H1 (cell line): ENCODE measurements around the gene CAPN3. TPM values are rescaled to one million over a fixed set of nuclear protein-coding genes. Genes with fewer than 3 reads are reported as not detected.

Source experiments
- CTCF ChIA-PET: fragments of 300-600 bp; sonication (Branson Sonifier 250); formaldehyde crosslinking; loops from one replicate; lab custom pipeline; 2021; ENCODE audit not compliant: partially characterized antibody; lab: Charles Lee
- POLR2A ChIA-PET: fragments of 300-600 bp; sonication (Branson Sonifier 250); formaldehyde crosslinking; loops from one replicate; lab custom pipeline; 2021; ENCODE audit warnings: inconsistent platforms; ENCODE audit not compliant: partially characterized antibody; lab: Charles Lee
- DNase-seq, 2 experiments: peaks; one replicate each; pipeline versions ENCODE4 v3.0.0 to v3.0.0-alpha.2; 2010 to 2022; ENCODE audit warnings: low spot score in 2 of 2, low read depth in 1 of 2, mixed read lengths in 1 of 2
- FAIRE-seq: peaks from 2 replicates; lab custom pipeline; 2011; peaks lifted over from hg19 to GRCh38; lab: Jason Lieb, UNC
- H2AFZ ChIP-seq: 2 replicates; pipeline ENCODE4 v1.8.1; 2012; ENCODE audit warnings: low read length, inconsistent platforms
- H2AK5ac ChIP-seq: 2 replicates; pipeline ENCODE4 v1.6.1; 2013; ENCODE audit warnings: low read depth, low read length
- H2BK120ac ChIP-seq: replicated peaks from 2 replicates; pipeline ENCODE3; 2013; ENCODE audit warnings: low read depth, low read length, inconsistent platforms
- H2BK12ac ChIP-seq: 2 replicates; pipeline ENCODE4 v1.6.1; 2013; ENCODE audit warnings: low read depth, low read length
- H2BK15ac ChIP-seq: 2 replicates; pipeline ENCODE4 v1.6.1; 2013; ENCODE audit warnings: low read length
- H2BK20ac ChIP-seq: 2 replicates; pipeline ENCODE4 v1.6.1; 2013; ENCODE audit warnings: low read length
- H2BK5ac ChIP-seq: 2 replicates; pipeline ENCODE4 v1.6.1; 2013; ENCODE audit warnings: low read depth, low read length
- H3K14ac ChIP-seq: 2 replicates; pipeline ENCODE4 v1.6.1; 2013; ENCODE audit warnings: inconsistent platforms; ENCODE audit not compliant: insufficient read length
- H3K18ac ChIP-seq: 2 replicates; pipeline ENCODE4 v1.6.1; 2013; ENCODE audit warnings: low read length; ENCODE audit errors: extremely low read depth
- H3K23ac ChIP-seq: 2 replicates; pipeline ENCODE4 v1.6.1; 2013; ENCODE audit warnings: inconsistent platforms; ENCODE audit not compliant: insufficient read length
- H3K23me2 ChIP-seq: 2 replicates; pipeline ENCODE4 v1.6.1; 2013; ENCODE audit warnings: low read depth, low read length
- H3K27ac ChIP-seq: 2 replicates; pipeline ENCODE4 v1.6.1; 2011; ENCODE audit warnings: low read depth, low read length, inconsistent platforms
- H3K27me3 ChIP-seq, 4 experiments: replicated peaks in 1 of 4; 1 replicate in 1 of 4; 2 replicates in 3 of 4; pipeline versions ENCODE4 v1.6.1 to v1.8.1; 2011 to 2013; ENCODE audit warnings: low read length in 3 of 4, mild to moderate bottlenecking in 3 of 4, inconsistent platforms in 2 of 4, mixed read lengths in 2 of 4, moderate library complexity in 1 of 4; ENCODE audit not compliant: control insufficient read depth in 3 of 4, insufficient read depth in 3 of 4; ENCODE audit errors: extremely low read depth in 1 of 4
- H3K36me3 ChIP-seq, 4 experiments: 2 replicates each; pipeline versions ENCODE4 v1.6.1 to v1.8.1; 2011 to 2013; ENCODE audit warnings: mild to moderate bottlenecking in 4 of 4, low read length in 3 of 4, moderate library complexity in 2 of 4, control low read depth in 1 of 4, inconsistent platforms in 1 of 4; ENCODE audit not compliant: insufficient read depth in 4 of 4, control insufficient read depth in 2 of 4
- H3K4ac ChIP-seq: replicated peaks from 2 replicates; pipeline ENCODE3; 2013; ENCODE audit warnings: low read length, low read depth, mixed read lengths, inconsistent platforms; ENCODE audit not compliant: insufficient read length
- H3K4me1 ChIP-seq, 4 experiments: replicated peaks in 1 of 4; 1 replicate in 1 of 4; 2 replicates in 3 of 4; pipeline versions ENCODE4 v1.6.1 to v1.8.1; 2011 to 2013; ENCODE audit warnings: low read length in 3 of 4, inconsistent platforms in 2 of 4, mixed read lengths in 1 of 4; ENCODE audit not compliant: insufficient read depth in 4 of 4, control insufficient read depth in 3 of 4
- H3K4me2 ChIP-seq, 2 experiments: 2 replicates each; pipeline versions ENCODE4 v1.6.1 to v1.8.1; 2011 to 2013; ENCODE audit warnings: low read depth in 2 of 2, low read length in 2 of 2, control low read depth in 1 of 2, inconsistent platforms in 1 of 2, mild to moderate bottlenecking in 1 of 2; ENCODE audit not compliant: insufficient read depth in 1 of 2
- H3K4me3 ChIP-seq, 4 experiments: fragments of 200-600, 300-600 bp in 1 of 4; sonication (generic), shearing (Covaris generic), sonication (Bioruptor Twin) in 1 of 4; 2 replicates each; pipeline versions ENCODE4 v1.5.1 to v1.8.1; 2011 to 2016; ENCODE audit warnings: low read length in 4 of 4, low read depth in 3 of 4, control low read depth in 2 of 4, inconsistent platforms in 2 of 4, mild to moderate bottlenecking in 2 of 4, mixed read lengths in 1 of 4, moderate library complexity in 1 of 4; ENCODE audit not compliant: insufficient read depth in 2 of 4; ENCODE audit errors: extremely low read depth in 1 of 4
- H3K56ac ChIP-seq: replicated peaks from 2 replicates; pipeline ENCODE3; 2013; ENCODE audit warnings: low read depth, mild to moderate bottlenecking, mixed read lengths, low read length, inconsistent platforms; ENCODE audit not compliant: insufficient read length
- H3K79me1 ChIP-seq: 2 replicates; pipeline ENCODE4 v1.6.1; 2013; ENCODE audit warnings: low read depth, low read length, control low read depth
- H3K79me2 ChIP-seq, 2 experiments: 2 replicates each; pipeline versions ENCODE4 v1.6.1 to v1.8.1; 2012 to 2013; ENCODE audit warnings: low read length in 2 of 2, mild to moderate bottlenecking in 2 of 2, inconsistent platforms in 1 of 2; ENCODE audit not compliant: insufficient read depth in 2 of 2, control insufficient read depth in 1 of 2
- H3K9ac ChIP-seq, 4 experiments: replicated peaks in 1 of 4; 1 replicate in 1 of 4; 2 replicates in 3 of 4; pipeline versions ENCODE4 v1.6.1 to v1.8.1; 2011 to 2013; ENCODE audit warnings: low read depth in 3 of 4, low read length in 3 of 4, control low read depth in 2 of 4, mild to moderate bottlenecking in 2 of 4, moderate library complexity in 2 of 4, inconsistent platforms in 1 of 4; ENCODE audit errors: extremely low read depth in 1 of 4
- H3K9me3 ChIP-seq, 2 experiments: 2 replicates each; pipeline versions ENCODE4 v1.6.1 to v1.8.1; 2012 to 2013; ENCODE audit warnings: mild to moderate bottlenecking in 2 of 2, moderate library complexity in 2 of 2, control low read depth in 1 of 2, inconsistent platforms in 1 of 2, low read depth in 1 of 2, low read length in 1 of 2, mixed read lengths in 1 of 2; ENCODE audit not compliant: insufficient read depth in 2 of 2
- H4K20me1 ChIP-seq, 2 experiments: replicated peaks in 1 of 2; 2 replicates each; pipeline versions ENCODE3 to v1.8.1; 2011 to 2013; ENCODE audit warnings: inconsistent platforms in 2 of 2, low read length in 2 of 2, mild to moderate bottlenecking in 1 of 2; ENCODE audit not compliant: insufficient read depth in 2 of 2, control insufficient read depth in 1 of 2
- H4K5ac ChIP-seq: 2 replicates; pipeline ENCODE4 v1.6.1; 2013; ENCODE audit warnings: low read length, low read depth, mixed read lengths, inconsistent platforms; ENCODE audit not compliant: insufficient read length
- H4K8ac ChIP-seq: 2 replicates; pipeline ENCODE4 v1.8.0; 2013; ENCODE audit warnings: mild to moderate bottlenecking, moderate library complexity, low read length, inconsistent platforms; ENCODE audit not compliant: insufficient read depth; ENCODE audit errors: extremely low read depth
- H4K91ac ChIP-seq: replicated peaks from 2 replicates; pipeline ENCODE3; 2013; ENCODE audit warnings: low read length, mixed read lengths, inconsistent platforms; ENCODE audit not compliant: insufficient read length
- BRCA1 ChIP-seq: IDR thresholded peaks from 2 replicates; pipeline ENCODE4 v1.6.1; 2012; ENCODE audit warnings: low read depth, low read length, improper control_type of control experiment
- GTF2F1 ChIP-seq: IDR thresholded peaks from 2 replicates; pipeline ENCODE4 v1.6.1; 2012; ENCODE audit warnings: low read depth, low read length, improper control_type of control experiment, borderline replicate concordance
- JUN ChIP-seq: IDR thresholded peaks from 2 replicates; pipeline ENCODE4 v1.6.1; 2011; ENCODE audit warnings: low read depth, mild to moderate bottlenecking, improper control_type of control experiment, low read length
- KDM4A ChIP-seq: IDR thresholded peaks from one replicate; pipeline ENCODE4 v1.7.1; 2012; ENCODE audit warnings: low read depth, mild to moderate bottlenecking, moderate library complexity, low read length, inconsistent platforms; ENCODE audit not compliant: severe bottlenecking
- MAFK ChIP-seq: IDR thresholded peaks from 2 replicates; pipeline ENCODE4 v1.6.1; 2012; ENCODE audit warnings: low read depth, mild to moderate bottlenecking, improper control_type of control experiment, low read length
- POU5F1 ChIP-seq: IDR thresholded peaks from 2 replicates; pipeline ENCODE4 v1.6.1; 2011; ENCODE audit warnings: low read depth, mild to moderate bottlenecking, low read length, moderate library complexity
- RBBP5 ChIP-seq: IDR thresholded peaks from 2 replicates; pipeline ENCODE4 v1.7.1; 2012; ENCODE audit warnings: low read depth, mild to moderate bottlenecking, inconsistent platforms, low read length, moderate library complexity, borderline replicate concordance
- RNF2 ChIP-seq: fragments of 200-900, 300-1000 bp; sonication (generic); IDR thresholded peaks from 2 replicates; pipeline ENCODE4 v1.7.1; 2016; ENCODE audit warnings: borderline replicate concordance, low read depth, mild to moderate bottlenecking, antibody characterized with exemption, low read length; ENCODE audit not compliant: poor library complexity, severe bottlenecking; ENCODE audit errors: missing control alignments
- SIRT6 ChIP-seq: IDR thresholded peaks from one replicate; pipeline ENCODE4 v1.7.1; 2012; ENCODE audit warnings: low read length, inconsistent platforms
- SRF ChIP-seq: IDR thresholded peaks from 2 replicates; pipeline ENCODE4 v1.6.1; 2011; ENCODE audit warnings: mild to moderate bottlenecking, low read depth, low read length, moderate library complexity
- TCF12 ChIP-seq: IDR thresholded peaks from 2 replicates; pipeline ENCODE4 v1.6.1; 2011; ENCODE audit warnings: low read depth, mild to moderate bottlenecking, low read length
- YY1 ChIP-seq: IDR thresholded peaks from 2 replicates; pipeline ENCODE4 v1.6.1; 2011; ENCODE audit warnings: low read depth, mild to moderate bottlenecking, low read length
- ZNF274 ChIP-seq: IDR thresholded peaks from 2 replicates; pipeline ENCODE4 v1.7.0; 2012; ENCODE audit warnings: low read length, borderline replicate concordance; ENCODE audit errors: extremely low read depth
- WGBS, 2 experiments: shearing (Covaris generic) in 1 of 2; methylation state at CpG; one replicate each; pipeline versions ENCODE4 v1.1.6 to v1.1.7; 2013 to 2015; ENCODE audit warnings: low lambda C conversion rate in 2 of 2, mixed read lengths in 2 of 2, inconsistent platforms in 1 of 2, low coverage in 1 of 2, missing lambda C conversion rate in 1 of 2; ENCODE audit not compliant: insufficient replicate concordance in 2 of 2, insufficient coverage in 1 of 2, insufficient read length in 1 of 2; ENCODE audit errors: extremely low coverage in 1 of 2, missing lambda C conversion rate in 1 of 2; 5-methylcytosine and 5-hydroxymethylcytosine counted together
- polyA plus RNA-seq, 7 experiments: library from polyadenylated mRNA; depleted of rRNA in 3 of 7; stranded (reverse) in 5 of 7; unstranded in 2 of 7; fragments of >200 nt in 5 of 7; fragments of 200-250 nt in 2 of 7; gene quantifications; 1 replicate in 5 of 7; 2 replicates in 1 of 7; 4 replicates in 1 of 7; pipeline versions ENCODE4 v1.2.1 to v1.2.3, GENCODE V29; 2011 to 2013; ENCODE audit warnings: missing spikeins in 2 of 7, mixed read lengths in 2 of 7
- total RNA-seq: library from RNA; stranded (reverse); fragmentation: NEBNext Ultra II Directional; extraction: Animal tissue kit (Norgen Biotek cat#: 25700); gene quantifications from 2 replicates; pipeline ENCODE4 v1.2.1, GENCODE V29; 2021
- TF ChIP-seq, protein P1 (sequence below): IDR thresholded peaks from 2 replicates; pipeline ENCODE4 v1.6.1; 2011; ENCODE audit warnings: low read length, improper control_type of control experiment

Gene CAPN3
- total and polyA plus RNA-seq, 2 of the 8 experiments (the other 6 are each of a cell fraction or from before 2014, with no cell fraction given), result 0.80 to 2.1 TPM

DNA sequence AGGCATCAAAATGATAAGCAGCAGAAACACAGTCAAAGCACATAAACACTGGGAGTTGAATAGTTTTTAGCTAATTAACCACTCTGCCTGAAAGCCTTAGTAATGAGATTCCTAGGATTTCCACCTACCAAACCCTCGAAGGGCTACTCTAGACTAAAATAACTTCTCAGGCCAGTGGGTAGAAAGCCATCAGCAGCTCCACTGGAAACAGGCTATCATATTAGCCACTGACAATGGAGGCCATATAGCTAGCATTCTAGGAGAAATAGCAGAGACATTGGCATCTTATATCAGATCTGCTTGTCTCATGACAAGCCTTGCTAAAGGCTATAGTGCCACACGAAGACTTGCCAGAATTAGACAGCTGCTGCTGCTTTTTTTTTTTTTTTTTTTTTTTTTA lies 4.5 kb upstream of the CAPN3 start:
- ChIA-PET POLR2A (no interaction called here), CTCF (interaction anchor here (0.5 to 1.3 kb wide), 3 partner anchors 30 to 665 kb away, joined by 3 read pairs; no protein-coding TSS in a partner anchor)
- Histone ChIP-seq H4K20me1 (no peaks in the 10 kb centered on the region), H2AFZ (no peak overlapping the region), H3K27ac (no peak overlapping the region), H3K4me2 (no peak overlapping the region), H3K23ac (no peak overlapping the region), H2BK12ac (no peak overlapping the region), H2BK5ac (no peak overlapping the region), H3K9ac (no peak overlapping the region), H3K79me1 (no peaks in the 10 kb centered on the region), H2AK5ac (no peak overlapping the region), H2BK120ac (no peak overlapping the region), H3K4ac (no peak overlapping the region), H4K8ac (no peak overlapping the region), H2BK15ac (no peak overlapping the region), H3K14ac (no peak overlapping the region), H3K9me3 (no peaks in the 10 kb centered on the region), H4K91ac (no peak overlapping the region), H3K79me2 (no peaks in the 10 kb centered on the region), H3K4me1 (no peaks in the 10 kb centered on the region), H3K36me3 (peaks cover 0 to 3% (median 0%) of the 10 kb centered on the region in 4 experiments; a peak in 1 of 8 replicates), H2BK20ac (no peak overlapping the region), H3K56ac (no peak overlapping the region), H3K27me3 (no peaks in the 10 kb centered on the region; a peak in 1 of 7 replicates), H3K4me3 (no peak overlapping the region), H3K18ac (no peak overlapping the region), H4K5ac (no peak overlapping the region), H3K23me2 (0 out of 2 replicates have a peak, but pooled peaks cover 2% of the 10 kb centered on the region)
- WGBS, 2 experiments, result 94% methylated on average over 2 of the region's 2 CpGs; no CpG with 5 or more reads in 1 of the 2 experiments
- DNase-seq (no peak), FAIRE-seq (no peak)
- TF ChIP-seq RNF2 (no peak), JUN (no peak), YY1 (no peak), ZNF274 (no peak), SIRT6 (no peak), KDM4A (no peak), GTF2F1 (no peak), TCF12 (no peak), MAFK (no peak), SRF (no peak), BRCA1 (no peak), POU5F1 (no peak), RBBP5 (no peak)
- TF ChIP-seq, protein P1, sequence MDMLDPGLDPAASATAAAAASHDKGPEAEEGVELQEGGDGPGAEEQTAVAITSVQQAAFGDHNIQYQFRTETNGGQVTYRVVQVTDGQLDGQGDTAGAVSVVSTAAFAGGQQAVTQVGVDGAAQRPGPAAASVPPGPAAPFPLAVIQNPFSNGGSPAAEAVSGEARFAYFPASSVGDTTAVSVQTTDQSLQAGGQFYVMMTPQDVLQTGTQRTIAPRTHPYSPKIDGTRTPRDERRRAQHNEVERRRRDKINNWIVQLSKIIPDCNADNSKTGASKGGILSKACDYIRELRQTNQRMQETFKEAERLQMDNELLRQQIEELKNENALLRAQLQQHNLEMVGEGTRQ, result no peak
